ENCODE data around the gene PKP2.

PKP2 gene

GRCh38 chr12:32821293-32821692, 75.3 kb downstream of the PKP2 start:
- no peak for TF ChIP-seq CTCF (IDR thresholded peaks at IDR 0.05; ENCODE audit: low read depth, low read length, missing control alignments)
- no peak for DNase-seq (ENCODE audit: extremely low read depth, low read depth)
- no peak overlapping the region for H3K4me3 ChIP-seq (replicated peaks; ENCODE audit: low read depth, low read length)

DNA sequence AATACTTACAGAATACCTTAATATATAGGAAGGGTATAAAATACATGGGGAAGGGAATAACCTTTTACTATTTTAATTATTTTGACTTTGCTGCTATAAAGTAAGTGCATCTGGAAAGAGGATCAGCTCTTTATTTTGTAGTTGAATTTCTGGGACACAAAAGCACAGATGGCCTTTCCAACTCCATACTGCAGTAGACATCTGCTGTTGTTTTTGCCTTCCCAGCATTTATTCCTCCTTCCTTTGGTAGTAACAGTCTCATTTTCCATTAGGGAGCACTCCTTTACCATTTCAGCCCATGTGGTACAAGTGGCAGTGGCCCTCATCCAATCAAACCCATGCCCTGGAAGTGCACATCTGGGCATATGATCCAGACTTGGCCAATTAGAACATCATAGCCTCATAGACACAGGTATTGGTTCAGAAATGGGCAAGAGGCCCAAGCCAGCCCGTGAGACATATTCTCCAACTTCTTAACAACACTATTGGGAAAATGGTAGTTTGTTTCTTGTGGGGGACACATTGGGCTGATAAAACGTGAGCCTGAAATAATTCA, 76.1 kb downstream of the PKP2 start:
- DNase-seq (ENCODE audit: extremely low read depth, low read depth): no peak
- no peak for TF ChIP-seq CTCF (IDR thresholded peaks at IDR 0.05; ENCODE audit: low read depth, low read length, missing control alignments)
- no peak overlapping the region for H3K4me3 ChIP-seq (replicated peaks; ENCODE audit: low read depth, low read length)

DNA sequence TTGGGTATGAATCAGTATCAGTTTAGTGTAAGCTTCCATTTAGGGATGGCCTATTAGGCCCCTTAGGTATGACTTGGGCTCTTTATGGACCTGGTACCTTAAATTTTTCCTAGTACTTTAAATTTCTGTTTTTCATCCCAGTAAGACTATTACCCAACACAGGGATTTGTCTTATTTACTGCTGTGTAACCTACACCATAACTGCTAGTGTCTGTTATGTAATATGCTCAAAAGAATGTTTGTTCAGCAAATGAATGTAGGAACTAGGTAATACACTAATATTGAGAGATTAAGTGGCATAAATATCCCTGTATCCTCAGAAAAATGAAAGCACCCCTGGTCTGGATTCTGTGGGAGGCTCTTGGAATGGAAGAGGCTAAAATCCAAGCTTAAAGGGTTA, 77.2 kb downstream of the PKP2 start:
- no peak for TF ChIP-seq CTCF (IDR thresholded peaks at IDR 0.05; ENCODE audit: low read depth, low read length, missing control alignments)
- DNase-seq (ENCODE audit: extremely low read depth, low read depth): no peak
- no peak overlapping the region for H3K4me3 ChIP-seq (replicated peaks; ENCODE audit: low read depth, low read length)

DNA sequence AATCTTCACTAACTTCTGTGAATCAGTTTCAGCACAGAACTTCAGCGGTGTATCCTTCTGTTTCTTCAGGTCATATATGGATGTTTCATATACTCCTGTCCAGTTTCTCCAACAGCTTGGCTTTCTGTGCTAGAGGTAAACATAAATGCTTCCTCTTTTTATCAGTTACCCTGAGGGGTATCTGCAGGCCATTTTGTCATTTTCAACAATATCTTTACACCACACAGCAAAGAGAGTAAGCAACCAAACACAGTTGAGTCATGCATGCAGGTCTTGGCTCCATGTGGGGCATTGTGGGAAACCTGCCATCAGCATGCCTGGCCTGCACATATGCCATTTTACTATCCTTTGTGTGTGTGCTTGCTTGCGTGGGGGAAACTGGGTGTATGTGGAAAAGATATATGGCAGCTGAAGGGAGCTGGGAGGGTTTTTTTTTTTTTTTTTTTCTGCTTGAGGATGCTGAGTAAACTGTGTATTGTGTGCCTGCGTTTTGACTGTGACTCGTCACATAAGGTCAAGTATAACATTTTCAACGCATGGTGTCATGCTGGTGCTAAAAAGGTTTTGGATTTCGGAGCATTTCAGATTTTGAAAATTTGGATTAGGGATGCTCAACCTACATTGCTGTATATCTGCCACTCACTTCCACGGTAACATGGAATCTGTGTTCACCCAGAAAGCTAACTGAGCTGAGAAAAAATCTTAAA, 84.7 kb downstream of the PKP2 start:
- DNase-seq (ENCODE audit: extremely low read depth, low read depth): no peak
- no peak overlapping the region for H3K4me3 ChIP-seq (replicated peaks; ENCODE audit: low read depth, low read length)
- no peak for TF ChIP-seq CTCF (IDR thresholded peaks at IDR 0.05; ENCODE audit: low read depth, low read length, missing control alignments)

DNA sequence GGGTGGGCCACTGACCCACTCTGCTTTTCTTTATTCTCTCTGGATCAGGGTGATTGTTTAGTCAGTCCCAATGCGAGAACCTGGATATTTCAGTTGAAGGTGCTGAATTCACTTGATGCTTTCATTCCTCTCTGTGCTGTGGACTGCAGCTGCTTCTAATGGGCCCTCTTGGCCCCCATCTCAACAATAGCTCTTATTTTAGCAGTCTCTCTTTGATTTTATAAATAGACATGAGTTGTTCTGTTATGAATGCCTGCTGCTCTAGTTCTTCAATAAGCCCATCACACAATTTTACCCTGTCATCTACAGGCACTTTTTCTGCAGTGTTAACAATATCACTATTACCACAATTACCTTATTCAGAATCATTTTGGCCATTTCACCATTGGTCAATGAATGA, 86.7 kb downstream of the PKP2 start:
- H3K4me3 ChIP-seq (replicated peaks; ENCODE audit: low read depth, low read length): no peak overlapping the region
- no peak for DNase-seq (ENCODE audit: extremely low read depth, low read depth)
- no peak for TF ChIP-seq CTCF (IDR thresholded peaks at IDR 0.05; ENCODE audit: low read depth, low read length, missing control alignments)

GRCh38 chr12:32809196-32809595, 87.4 kb downstream of the PKP2 start:
- DNase-seq (ENCODE audit: extremely low read depth, low read depth): no peak
- H3K4me3 ChIP-seq (replicated peaks; ENCODE audit: low read depth, low read length): no peak overlapping the region
- TF ChIP-seq CTCF (IDR thresholded peaks at IDR 0.05; ENCODE audit: low read depth, low read length, missing control alignments): no peak

DNA sequence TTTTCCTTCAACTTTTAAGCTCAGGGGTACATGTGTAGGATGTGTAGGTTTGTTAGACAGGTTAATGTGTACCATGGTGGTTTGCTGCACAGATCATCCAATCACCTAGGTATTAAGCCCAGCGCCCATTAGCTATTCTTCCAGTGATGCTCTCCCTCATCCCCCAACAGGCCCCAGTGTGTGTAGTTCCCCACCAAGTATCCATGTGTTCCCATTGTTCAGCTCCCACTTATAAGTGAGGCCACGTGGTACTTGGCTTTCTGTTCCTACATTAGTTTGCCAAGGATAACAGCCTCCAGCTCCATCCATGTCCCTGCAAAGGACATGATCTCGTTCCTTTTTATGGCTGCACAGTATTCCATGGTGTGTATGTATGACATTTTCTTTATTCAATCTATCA, 92.3 kb downstream of the PKP2 start:
- TF ChIP-seq CTCF (IDR thresholded peaks at IDR 0.05; ENCODE audit: low read depth, low read length, missing control alignments): no peak
- no peak for DNase-seq (ENCODE audit: extremely low read depth, low read depth)

More for the DNA sequence above, 92.3 kb downstream of the PKP2 start:
- no peak overlapping the region for H3K4me3 ChIP-seq (replicated peaks; ENCODE audit: low read depth, low read length)
